Liver (tissue), 3 donors: ENCODE results near the gene VASN.

Source experiments
- HNF4G ChIP-seq: IDR thresholded peaks from 2 replicates; pipeline ENCODE4 v1.6.1; 2016; ENCODE audit warnings: antibody characterized with exemption
- RAD21 ChIP-seq, 2 donors: IDR thresholded peaks; 2 replicates each; pipeline ENCODE4 v1.6.1; 2016; ENCODE audit warnings: antibody characterized with exemption in 2 of 2, mild to moderate bottlenecking in 2 of 2
- SP1 ChIP-seq: IDR thresholded peaks from 2 replicates; pipeline ENCODE4 v1.6.1; 2018; ENCODE audit warnings: antibody characterized with exemption, mild to moderate bottlenecking
- TAF1 ChIP-seq: conservative IDR thresholded peaks from 2 replicates; pipeline ENCODE4 v1.6.1; 2016; ENCODE audit warnings: antibody characterized with exemption, mild to moderate bottlenecking
- TF ChIP-seq, protein P1 (sequence below): IDR thresholded peaks from 2 replicates; pipeline ENCODE4 v1.6.1; 2016; ENCODE audit warnings: antibody characterized with exemption
- TF ChIP-seq, protein P2 (sequence below): IDR thresholded peaks from 2 replicates; pipeline ENCODE4 v1.6.1; 2016; ENCODE audit warnings: antibody characterized with exemption
- TF ChIP-seq, protein P3 (sequence below): fragments of 150-350 bp; IDR thresholded peaks from 2 replicates; pipeline ENCODE4 v1.5.1; 2017; ENCODE audit warnings: improper control_type of control experiment, low read depth, low read length; ENCODE audit not compliant: missing input control
- donor health status: healthy.
- donor health status: healthy.

DNA sequence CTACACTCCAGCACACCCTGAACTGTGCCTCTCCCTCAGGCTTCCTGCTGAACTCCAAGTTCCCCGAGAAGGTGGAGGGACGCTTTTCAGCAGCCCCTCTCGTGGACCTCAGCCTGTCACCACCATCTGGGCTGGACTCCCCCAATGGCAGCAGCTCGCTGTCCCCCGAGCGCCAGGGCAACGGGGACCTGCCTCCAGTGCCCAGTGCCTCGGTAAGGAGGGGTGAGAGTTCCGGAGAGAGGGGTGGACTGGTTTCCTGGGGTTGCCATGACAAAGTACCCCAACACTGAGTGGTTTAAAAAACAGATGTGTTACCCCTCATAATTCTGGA lies 38.4 kb upstream of the VASN start:
- TF ChIP-seq, protein P1, sequence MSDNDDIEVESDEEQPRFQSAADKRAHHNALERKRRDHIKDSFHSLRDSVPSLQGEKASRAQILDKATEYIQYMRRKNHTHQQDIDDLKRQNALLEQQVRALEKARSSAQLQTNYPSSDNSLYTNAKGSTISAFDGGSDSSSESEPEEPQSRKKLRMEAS, result no peak
- TF ChIP-seq TAF1 (no peak), SP1 (no peak), RAD21 (IDR thresholded peaks at IDR 0.05) (no peak), HNF4G (no peak)
- TF ChIP-seq, protein P2, sequence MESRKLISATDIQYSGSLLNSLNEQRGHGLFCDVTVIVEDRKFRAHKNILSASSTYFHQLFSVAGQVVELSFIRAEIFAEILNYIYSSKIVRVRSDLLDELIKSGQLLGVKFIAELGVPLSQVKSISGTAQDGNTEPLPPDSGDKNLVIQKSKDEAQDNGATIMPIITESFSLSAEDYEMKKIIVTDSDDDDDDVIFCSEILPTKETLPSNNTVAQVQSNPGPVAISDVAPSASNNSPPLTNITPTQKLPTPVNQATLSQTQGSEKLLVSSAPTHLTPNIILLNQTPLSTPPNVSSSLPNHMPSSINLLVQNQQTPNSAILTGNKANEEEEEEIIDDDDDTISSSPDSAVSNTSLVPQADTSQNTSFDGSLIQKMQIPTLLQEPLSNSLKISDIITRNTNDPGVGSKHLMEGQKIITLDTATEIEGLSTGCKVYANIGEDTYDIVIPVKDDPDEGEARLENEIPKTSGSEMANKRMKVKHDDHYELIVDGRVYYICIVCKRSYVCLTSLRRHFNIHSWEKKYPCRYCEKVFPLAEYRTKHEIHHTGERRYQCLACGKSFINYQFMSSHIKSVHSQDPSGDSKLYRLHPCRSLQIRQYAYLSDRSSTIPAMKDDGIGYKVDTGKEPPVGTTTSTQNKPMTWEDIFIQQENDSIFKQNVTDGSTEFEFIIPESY, result no peak
- TF ChIP-seq, protein P3, sequence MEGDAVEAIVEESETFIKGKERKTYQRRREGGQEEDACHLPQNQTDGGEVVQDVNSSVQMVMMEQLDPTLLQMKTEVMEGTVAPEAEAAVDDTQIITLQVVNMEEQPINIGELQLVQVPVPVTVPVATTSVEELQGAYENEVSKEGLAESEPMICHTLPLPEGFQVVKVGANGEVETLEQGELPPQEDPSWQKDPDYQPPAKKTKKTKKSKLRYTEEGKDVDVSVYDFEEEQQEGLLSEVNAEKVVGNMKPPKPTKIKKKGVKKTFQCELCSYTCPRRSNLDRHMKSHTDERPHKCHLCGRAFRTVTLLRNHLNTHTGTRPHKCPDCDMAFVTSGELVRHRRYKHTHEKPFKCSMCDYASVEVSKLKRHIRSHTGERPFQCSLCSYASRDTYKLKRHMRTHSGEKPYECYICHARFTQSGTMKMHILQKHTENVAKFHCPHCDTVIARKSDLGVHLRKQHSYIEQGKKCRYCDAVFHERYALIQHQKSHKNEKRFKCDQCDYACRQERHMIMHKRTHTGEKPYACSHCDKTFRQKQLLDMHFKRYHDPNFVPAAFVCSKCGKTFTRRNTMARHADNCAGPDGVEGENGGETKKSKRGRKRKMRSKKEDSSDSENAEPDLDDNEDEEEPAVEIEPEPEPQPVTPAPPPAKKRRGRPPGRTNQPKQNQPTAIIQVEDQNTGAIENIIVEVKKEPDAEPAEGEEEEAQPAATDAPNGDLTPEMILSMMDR, result no peak
